ENCODE measurements around the gene CFAP251. TPM values are rescaled to one million over a fixed set of nuclear protein-coding genes. Genes with fewer than 3 reads are reported as not detected.

CFAP251 gene
- total and polyA plus RNA-seq, 2 donors (not counting 3 experiments of a cell fraction or from before 2014, with no cell fraction given): 3.3 to 4.0 TPM

DNA sequence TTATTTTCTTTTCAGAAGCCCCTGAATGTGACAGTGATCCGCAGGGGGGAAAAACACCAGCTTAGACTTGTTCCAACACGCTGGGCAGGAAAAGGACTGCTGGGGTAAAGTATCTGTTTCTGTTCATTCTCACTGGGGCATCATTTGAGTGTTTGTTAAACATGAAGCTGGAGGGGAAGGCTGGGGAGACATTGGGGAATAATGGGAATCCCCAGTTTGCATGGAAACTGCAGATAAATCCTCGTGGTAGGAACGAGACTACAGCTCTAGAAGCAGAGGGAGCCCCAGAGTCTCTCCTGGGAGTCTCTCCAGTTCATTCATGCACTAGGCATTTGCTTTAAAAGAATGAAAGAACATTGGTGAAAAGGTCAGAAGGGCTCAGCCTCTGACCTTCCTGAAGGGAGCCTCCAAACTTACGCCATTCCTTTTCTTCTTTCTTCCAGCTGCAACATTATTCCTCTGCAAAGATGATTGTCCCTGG, 2.5 kb upstream of the CFAP251 start:
- Histone ChIP-seq H3K9me1 (replicated peaks; ENCODE audit: control insufficient read depth, extremely low read depth, insufficient read depth, low read length) (no peaks in the 10 kb centered on the region), H4K20me1 (replicated peaks; ENCODE audit: control insufficient read depth, extremely low read depth, insufficient read depth, low read length) (no peaks in the 10 kb centered on the region), H3K4me3 (replicated peaks in 1 of 3; ENCODE audit: insufficient read depth in 1 of 3, low read depth in 1 of 3, low read length in 3 of 3) (no peak overlapping the region), H3K36me3 (ENCODE audit: control insufficient read depth in 2 of 2, extremely low read depth in 1 of 2, insufficient read depth in 2 of 2, low read length in 2 of 2) (peaks cover 8 to 11% of the 10 kb centered on the region in 2 experiments), H3K9ac (replicated peaks; ENCODE audit: extremely low read depth, insufficient read depth, low read length) (no peak overlapping the region), H3K27me3 (ENCODE audit: control insufficient read depth in 2 of 2, insufficient read depth in 2 of 2, low read length in 2 of 2) (no peaks in the 10 kb centered on the region), H3K79me2 (ENCODE audit: control insufficient read depth, insufficient read depth, low read length) (no peaks in the 10 kb centered on the region), H3K27ac (ENCODE audit: insufficient read depth, low read depth, low read length) (no peak overlapping the region), H3K4me2 (ENCODE audit: insufficient read depth, low read length) (no peak overlapping the region), H3K4me1 (ENCODE audit: control insufficient read depth, extremely low read depth, insufficient read depth, low read length) (peaks cover 10% of the 10 kb centered on the region), H2AFZ (ENCODE audit: low read depth, low read length) (no peak overlapping the region), H3K9me3 (replicated peaks; ENCODE audit: control insufficient read depth, insufficient read depth, low read length) (no peaks in the 10 kb centered on the region)
- DNase-seq (ENCODE audit: low read depth, low spot score) (no peak), FAIRE-seq (no peak)
- POLR2A ChIA-PET: no interaction called here
- CTCF ChIA-PET: interaction anchor here (0.8 to 2.9 kb wide), 13 partner anchors 9 to 208 kb away, joined by 3 to 20 read pairs (median 5); no protein-coding TSS in a partner anchor
- TF ChIP-seq MYC (IDR thresholded peaks at IDR 0.05; ENCODE audit: low read depth, low read length) (no peak), POLR2AphosphoS5 (IDR thresholded peaks at IDR 0.05; ENCODE audit: insufficient read depth, low read depth, low read length) (no peak)
- intact Hi-C loops (cut with micrococcal nuclease): loop anchor here (5.0 kb wide), 1 partner anchor 206 kb away; no protein-coding TSS in a partner anchor
- no TSS peak for BruUV-seq (replicated peaks)
- dilution Hi-C loops (cut with MboI; ENCODE audit: extremely low pct_ligation_motif_present, low sequenced_read_pairs): no loop called here

DNA sequence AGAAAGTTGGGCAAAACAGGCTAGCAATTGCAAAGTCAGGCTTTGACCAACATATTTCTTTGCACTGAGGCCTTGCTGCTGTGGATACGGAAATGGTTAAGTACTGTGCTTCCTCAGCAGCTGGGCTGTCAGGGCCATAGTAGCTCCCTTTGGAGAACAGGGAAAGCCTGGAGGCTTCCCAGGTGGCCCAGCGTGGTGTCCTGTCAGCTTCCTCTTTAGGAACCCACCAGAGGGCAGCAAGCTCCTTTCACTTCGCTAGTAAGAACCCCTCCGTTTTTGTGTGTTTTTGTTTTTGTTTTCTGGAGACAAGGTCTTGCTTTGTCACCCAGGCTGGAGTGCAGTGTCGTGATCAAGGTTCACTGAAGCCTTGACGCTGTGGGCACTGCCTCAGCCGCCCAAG, 1.7 kb upstream of the CFAP251 start:
- Histone ChIP-seq H3K36me3 (ENCODE audit: control insufficient read depth in 2 of 2, extremely low read depth in 1 of 2, insufficient read depth in 2 of 2, low read length in 2 of 2) (peaks cover 8 to 11% of the 10 kb centered on the region in 2 experiments), H3K27ac (ENCODE audit: insufficient read depth, low read depth, low read length) (no peak overlapping the region), H2AFZ (ENCODE audit: low read depth, low read length) (no peak overlapping the region), H3K79me2 (ENCODE audit: control insufficient read depth, insufficient read depth, low read length) (no peaks in the 10 kb centered on the region), H4K20me1 (replicated peaks; ENCODE audit: control insufficient read depth, extremely low read depth, insufficient read depth, low read length) (no peaks in the 10 kb centered on the region), H3K4me3 (replicated peaks in 1 of 3; ENCODE audit: insufficient read depth in 1 of 3, low read depth in 1 of 3, low read length in 3 of 3) (no peak overlapping the region), H3K9me1 (replicated peaks; ENCODE audit: control insufficient read depth, extremely low read depth, insufficient read depth, low read length) (no peaks in the 10 kb centered on the region), H3K9me3 (replicated peaks; ENCODE audit: control insufficient read depth, insufficient read depth, low read length) (no peaks in the 10 kb centered on the region), H3K4me2 (ENCODE audit: insufficient read depth, low read length) (no peak overlapping the region), H3K9ac (replicated peaks; ENCODE audit: extremely low read depth, insufficient read depth, low read length) (no peak overlapping the region), H3K4me1 (ENCODE audit: control insufficient read depth, extremely low read depth, insufficient read depth, low read length) (peaks cover 10% of the 10 kb centered on the region), H3K27me3 (ENCODE audit: control insufficient read depth in 2 of 2, insufficient read depth in 2 of 2, low read length in 2 of 2) (no peaks in the 10 kb centered on the region)
- ChIA-PET POLR2A (no interaction called here), CTCF (interaction anchor here (0.6 to 2.9 kb wide), 25 partner anchors 10 to 275 kb away, joined by 3 to 20 read pairs (median 5); partner anchors contain the start of genes BCL7A and PSMD9)
- intact Hi-C loops (cut with micrococcal nuclease) (loop anchor here (5.0 kb wide), 1 partner anchor 206 kb away; no protein-coding TSS in a partner anchor), dilution Hi-C loops (cut with MboI; ENCODE audit: extremely low pct_ligation_motif_present, low sequenced_read_pairs) (no loop called here)
- peak; percentile 22 for DNase-seq (ENCODE audit: low read depth, low spot score)
- BruUV-seq (replicated peaks): no TSS peak
- peak; percentile 52 for FAIRE-seq
- no peak for TF ChIP-seq POLR2A (IDR thresholded peaks at IDR 0.05; ENCODE audit: low read depth, low read length)
- TF ChIP-seq, protein P1, sequence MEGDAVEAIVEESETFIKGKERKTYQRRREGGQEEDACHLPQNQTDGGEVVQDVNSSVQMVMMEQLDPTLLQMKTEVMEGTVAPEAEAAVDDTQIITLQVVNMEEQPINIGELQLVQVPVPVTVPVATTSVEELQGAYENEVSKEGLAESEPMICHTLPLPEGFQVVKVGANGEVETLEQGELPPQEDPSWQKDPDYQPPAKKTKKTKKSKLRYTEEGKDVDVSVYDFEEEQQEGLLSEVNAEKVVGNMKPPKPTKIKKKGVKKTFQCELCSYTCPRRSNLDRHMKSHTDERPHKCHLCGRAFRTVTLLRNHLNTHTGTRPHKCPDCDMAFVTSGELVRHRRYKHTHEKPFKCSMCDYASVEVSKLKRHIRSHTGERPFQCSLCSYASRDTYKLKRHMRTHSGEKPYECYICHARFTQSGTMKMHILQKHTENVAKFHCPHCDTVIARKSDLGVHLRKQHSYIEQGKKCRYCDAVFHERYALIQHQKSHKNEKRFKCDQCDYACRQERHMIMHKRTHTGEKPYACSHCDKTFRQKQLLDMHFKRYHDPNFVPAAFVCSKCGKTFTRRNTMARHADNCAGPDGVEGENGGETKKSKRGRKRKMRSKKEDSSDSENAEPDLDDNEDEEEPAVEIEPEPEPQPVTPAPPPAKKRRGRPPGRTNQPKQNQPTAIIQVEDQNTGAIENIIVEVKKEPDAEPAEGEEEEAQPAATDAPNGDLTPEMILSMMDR (IDR thresholded peaks at IDR 0.05; ENCODE audit: extremely low read depth in 1 of 2, insufficient read depth in 1 of 2, low read depth in 1 of 2, low read length in 2 of 2): peak; percentile 5 to 17
